ENCODE measurements around the gene FBH1.

- TF ChIP-seq CTCF (IDR thresholded peaks at IDR 0.05; ENCODE audit: low read depth, low read length, missing input control) = no peak
- TF ChIP-seq FOXA1 (IDR thresholded peaks at IDR 0.05) = no peak
- TF ChIP-seq TAF1 (conservative IDR thresholded peaks at IDR 0.05) = no peak
- TF ChIP-seq HNF4G (IDR thresholded peaks at IDR 0.05) = no peak
- TF ChIP-seq NR2F2 (IDR thresholded peaks at IDR 0.05) = no peak
- TF ChIP-seq ZBTB33 (IDR thresholded peaks at IDR 0.05) = no peak
- TF ChIP-seq MAX (IDR thresholded peaks at IDR 0.05) = no peak
- TF ChIP-seq RAD21 (IDR thresholded peaks at IDR 0.05) = no peak
- TF ChIP-seq REST (IDR thresholded peaks at IDR 0.05) = no peak
- no peak for TF ChIP-seq EGR1 (IDR thresholded peaks at IDR 0.05; ENCODE audit: low read depth in 2 of 2)
- no peak for TF ChIP-seq GABPA (IDR thresholded peaks at IDR 0.05 in 1 of 2, conservative IDR thresholded peaks at IDR 0.05 in 1 of 2)
- TF ChIP-seq ATF3 (IDR thresholded peaks at IDR 0.05) = no peak
Measured at GRCh38 chr10:5968037-5968680, 78.1 kb downstream of the FBH1 start.
